ENCODE data around the gene TTLL13.

- TF ChIP-seq MAX (CRISPR knock-in tag; IDR thresholded peaks at IDR 0.05): no peak
- no peak for TF ChIP-seq RNF2 (IDR thresholded peaks at IDR 0.05)
- TF ChIP-seq IRF1 (CRISPR knock-in tag; IDR thresholded peaks at IDR 0.05; ENCODE audit: borderline replicate concordance): no peak
- no peak for TF ChIP-seq CBX3 (IDR thresholded peaks at IDR 0.05; ENCODE audit: borderline replicate concordance in 1 of 2, low read length in 2 of 2)
These were observed 37.8 kb upstream of the TTLL13 start for GRCh38 chr15:90211440-90212143.

All from K562 (cell line).